HepG2 (cell line): ENCODE results near the gene SERPINI1. TPM values are rescaled to one million over a fixed set of nuclear protein-coding genes. Genes with fewer than 3 reads are reported as not detected.

Experiments used
- ARNT ChIP-seq: fragments of 450-650 bp; IDR thresholded peaks from 2 replicates; pipeline ENCODE4 v1.6.1; 2017
- EZH2 ChIP-seq: conservative IDR thresholded peaks from 2 replicates; pipeline ENCODE4 v1.6.1; 2012; ENCODE audit warnings: mild to moderate bottlenecking, low read depth, low read length, moderate library complexity
- FUBP1 ChIP-seq: sonication (generic); formaldehyde crosslinking; IDR thresholded peaks from 2 replicates; pipeline ENCODE4 v1.5.1; 2020; ENCODE audit warnings: missing genetic modification reagents, mild to moderate bottlenecking, borderline replicate concordance
- IRF2 ChIP-seq: IDR thresholded peaks from 2 replicates; pipeline ENCODE4 v1.6.1; 2018; ENCODE audit warnings: missing genetic modification reagents, missing compliant biosample characterization
- JUN ChIP-seq: sonication (generic); formaldehyde crosslinking; IDR thresholded peaks from 2 replicates; pipeline ENCODE4 v1.4.0; 2020; ENCODE audit warnings: mild to moderate bottlenecking, missing genetic modification reagents
- NFE2L2 ChIP-seq: fragments of 150-350 bp; IDR thresholded peaks from 2 replicates; pipeline ENCODE4 v1.6.1; 2014; ENCODE audit warnings: low read length
- NFIB ChIP-seq: sonication (generic); formaldehyde crosslinking; IDR thresholded peaks from 2 replicates; pipeline ENCODE4 v1.9.0; 2021; ENCODE audit warnings: missing genetic modification reagents, mild to moderate bottlenecking, borderline replicate concordance
- NFKB2 ChIP-seq: sonication (generic); formaldehyde crosslinking; IDR thresholded peaks from 2 replicates; pipeline ENCODE4 v1.4.0; 2020; ENCODE audit warnings: missing genetic modification reagents, borderline replicate concordance
- NR3C1 ChIP-seq: sonication (generic); formaldehyde crosslinking; IDR thresholded peaks from 2 replicates; pipeline ENCODE4 v1.4.0; 2020; ENCODE audit warnings: missing genetic modification reagents
- PAWR ChIP-seq: sonication (generic); formaldehyde crosslinking; IDR thresholded peaks from 2 replicates; pipeline ENCODE4 v1.4.0; 2020; ENCODE audit warnings: missing genetic modification reagents, mild to moderate bottlenecking, borderline replicate concordance
- RNF2 ChIP-seq: fragments of 450-650 bp; conservative IDR thresholded peaks from 2 replicates; pipeline ENCODE4 v1.6.1; 2016; ENCODE audit warnings: low read depth
- SAFB2 ChIP-seq: sonication (generic); formaldehyde crosslinking; IDR thresholded peaks from 2 replicates; pipeline ENCODE4 v1.5.1; 2020; ENCODE audit warnings: missing genetic modification reagents, low read depth, mild to moderate bottlenecking, borderline replicate concordance
- TRIM22 ChIP-seq: fragments of 450-650 bp; IDR thresholded peaks from 2 replicates; pipeline ENCODE4 v1.6.1; 2017
- XRCC5 ChIP-seq: fragments of 200-400 bp; formaldehyde crosslinking; optimal IDR thresholded peaks from 2 replicates; pipeline ENCODE3; 2017; ENCODE audit warnings: mild to moderate bottlenecking, low read length
- ZBTB4 ChIP-seq: sonication (generic); formaldehyde crosslinking; IDR thresholded peaks from 2 replicates; pipeline ENCODE4 v1.4.0; 2020; ENCODE audit warnings: missing genetic modification reagents, mild to moderate bottlenecking, borderline replicate concordance
- ZFP91 ChIP-seq: sonication (generic); formaldehyde crosslinking; IDR thresholded peaks from 2 replicates; pipeline ENCODE4 v1.9.0; 2022; ENCODE audit warnings: missing genetic modification reagents, mild to moderate bottlenecking, borderline replicate concordance
- ZNF12 ChIP-seq: sonication (generic); formaldehyde crosslinking; IDR thresholded peaks from 2 replicates; pipeline ENCODE4 v1.5.0; 2020; ENCODE audit warnings: missing genetic modification reagents
- ZNF350 ChIP-seq: sonication (generic); formaldehyde crosslinking; IDR thresholded peaks from 2 replicates; pipeline ENCODE4 v1.4.0; 2020; ENCODE audit warnings: mild to moderate bottlenecking, low read depth, missing genetic modification reagents, borderline replicate concordance
- ZNF510 ChIP-seq: sonication (generic); formaldehyde crosslinking; IDR thresholded peaks from 2 replicates; pipeline ENCODE4 v1.4.0; 2020; ENCODE audit warnings: low read depth, mild to moderate bottlenecking, missing genetic modification reagents
- ZNF768 ChIP-seq: sonication (generic); formaldehyde crosslinking; IDR thresholded peaks from 2 replicates; pipeline ENCODE4 v1.4.0; 2020; ENCODE audit warnings: missing genetic modification reagents
- ZNF780A ChIP-seq: sonication (generic); formaldehyde crosslinking; IDR thresholded peaks from 2 replicates; pipeline ENCODE4 v1.8.0; 2022; ENCODE audit warnings: mild to moderate bottlenecking, missing genetic modification reagents, moderate library complexity
- ZNF839 ChIP-seq: sonication (generic); formaldehyde crosslinking; IDR thresholded peaks from 2 replicates; pipeline ENCODE4 v1.4.0; 2020; ENCODE audit warnings: missing genetic modification reagents, mild to moderate bottlenecking, borderline replicate concordance
- polyA plus RNA-seq, 8 experiments: library from polyadenylated mRNA; depleted of rRNA in 3 of 8; stranded (reverse) in 7 of 8; unstranded in 1 of 8; fragments of >200 nt; fragmentation: Illumina TruSeq in 4 of 8; extraction: Trizol in 4 of 8; gene quantifications; 2 replicates each; pipeline versions ENCODE4 v1.2.1 to v1.2.3, GENCODE V29; 2011 to 2016; ENCODE audit warnings: low read depth in 4 of 8, missing spikeins in 1 of 8, mixed read lengths in 1 of 8; ENCODE audit not compliant: insufficient read depth in 1 of 8
- total RNA-seq, 5 experiments: library from RNA; depleted of rRNA; stranded (reverse); fragments of >200 nt; fragmentation: Illumina TruSeq; extraction: Trizol; gene quantifications; 2 replicates each; pipeline ENCODE4 v1.2.3, GENCODE V29; 2016; ENCODE audit warnings: low read depth in 1 of 5

SERPINI1 gene
- total and polyA plus RNA-seq, 2 of the 13 experiments (the other 11 are each of a cell fraction or from before 2014, with no cell fraction given): 14.7 to 58.0 TPM

GRCh38 chr3:167735233-167736138, at the start of gene SERPINI1 (continued):
- TF ChIP-seq TRIM22 (no peak), ZNF780A (CRISPR knock-in tag) (no peak), ZNF839 (0 out of 2 replicates have a peak, but pooled peaks have one; percentile 27), ZFP91 (CRISPR knock-in tag) (peak; percentile 37; the same call in 1 of the 2 replicates), NR3C1 (CRISPR knock-in tag) (no peak), PAWR (CRISPR knock-in tag) (peak; percentile 36; the same call in 1 of the 2 replicates), ZNF510 (CRISPR knock-in tag) (no peak), NFIB (CRISPR knock-in tag) (no peak), FUBP1 (CRISPR knock-in tag) (no peak), ARNT (no peak), ZBTB4 (no peak), ZNF12 (peak; percentile 72; the same call in 1 of the 2 replicates), JUN (no peak), NFE2L2 (no peak), IRF2 (peak; percentile 72), NFKB2 (peak; percentile 49; the same call in 1 of the 2 replicates), XRCC5 (peak; percentile 41), ZNF768 (CRISPR knock-in tag) (peak; percentile 24; the same call in 1 of the 2 replicates), ZNF350 (CRISPR knock-in tag) (no peak), RNF2 (no peak), EZH2 (no peak), SAFB2 (CRISPR knock-in tag) (no peak)
